NCI-H69 (cell line): ENCODE results near the gene NR2F1-AS1.
A peak's percentile ranks its signal among the peaks of the same experiment; 100 is the strongest.

Source experiments
- DNase-seq: peaks from one replicate; lab custom pipeline; 2025; lab: John Stamatoyannopoulos, UW

The NR2F1-AS1 gene

GRCh38 chr5:93384026-93384425, 197.0 kb downstream of the NR2F1-AS1 start:
- no peak for DNase-seq

- peak; percentile 22 for DNase-seq
These were observed 198.7 kb downstream of the NR2F1-AS1 start for GRCh38 chr5:93382188-93382825.

GRCh38 chr5:93381057-93381456, 200.0 kb downstream of the NR2F1-AS1 start:
- DNase-seq, result peak; percentile 74

GRCh38 chr5:93378073-93378472, 202.9 kb downstream of the NR2F1-AS1 start:
- DNase-seq, result peak; percentile 93

- DNase-seq, result no peak
These were observed 209.1 kb downstream of the NR2F1-AS1 start for GRCh38 chr5:93371893-93372292.

GRCh38 chr5:93364378-93364777, 216.6 kb downstream of the NR2F1-AS1 start:
- no peak for DNase-seq

- no peak for DNase-seq
These were observed 220.5 kb downstream of the NR2F1-AS1 start for GRCh38 chr5:93360436-93361088.

GRCh38 chr5:93359960-93360305, 221.1 kb downstream of the NR2F1-AS1 start:
- DNase-seq, result no peak
